ENCODE results near the gene MYRIP.
"Not testable (repeated sequence)": the region's sequence is repeated elsewhere in the genome, so short reads cannot be mapped to it uniquely, and the experiment has no call there.

Gene MYRIP

DNA sequence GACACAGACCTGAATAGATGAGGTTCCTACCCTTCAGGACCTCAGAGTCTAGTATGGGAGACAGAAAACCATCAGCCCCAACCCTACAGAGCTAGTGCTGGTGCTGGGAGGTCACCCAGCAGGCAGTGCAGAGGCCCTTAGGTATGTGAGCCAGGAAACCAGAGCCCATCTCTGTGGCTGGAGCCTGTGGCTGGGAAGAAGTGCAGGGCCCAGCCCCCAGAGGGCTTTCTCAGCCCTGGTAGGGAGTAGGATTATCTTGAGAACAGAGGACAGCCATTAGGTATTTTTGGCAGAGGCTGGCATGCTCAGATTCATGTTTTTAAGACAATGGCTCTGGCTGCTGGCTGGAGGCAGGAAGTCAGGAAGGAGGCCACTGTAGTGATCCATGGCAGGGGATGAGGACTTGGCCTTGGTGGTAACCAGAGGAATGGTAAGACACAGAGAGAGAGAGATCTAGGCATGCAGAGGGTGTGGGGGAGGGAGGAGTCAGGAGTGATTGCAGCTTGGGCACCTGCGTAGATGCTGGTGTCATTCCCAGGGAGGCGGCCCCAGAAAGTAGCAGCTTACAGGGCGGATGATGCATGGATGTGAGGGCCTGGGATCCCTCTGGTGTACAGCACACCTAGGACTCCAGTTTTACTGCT, 279.2 kb downstream of the MYRIP start:
- DNase-seq = no peak

DNA sequence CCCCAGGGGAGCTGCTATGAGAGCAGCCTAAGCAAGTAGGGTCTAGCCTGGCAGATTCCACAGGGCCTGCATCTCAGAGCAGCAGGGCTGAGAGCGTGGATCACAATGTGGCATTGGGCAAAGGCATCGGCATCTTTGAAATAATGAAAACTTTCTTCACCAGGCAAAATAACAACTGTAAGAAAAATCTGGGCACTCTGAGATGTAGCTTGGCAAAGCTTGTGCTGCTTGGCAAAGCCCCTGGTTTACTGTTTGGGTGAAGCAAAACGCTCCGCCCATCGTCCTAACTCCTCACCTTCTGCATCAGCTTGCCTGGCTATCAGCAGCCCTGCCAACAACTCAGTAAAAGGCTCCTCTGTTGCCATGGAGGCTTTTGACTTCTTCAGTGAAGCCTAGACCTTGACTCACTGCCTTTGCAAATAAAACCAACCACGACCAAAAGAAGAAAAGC, 287.3 kb downstream of the MYRIP start:
- no peak for DNase-seq

DNA sequence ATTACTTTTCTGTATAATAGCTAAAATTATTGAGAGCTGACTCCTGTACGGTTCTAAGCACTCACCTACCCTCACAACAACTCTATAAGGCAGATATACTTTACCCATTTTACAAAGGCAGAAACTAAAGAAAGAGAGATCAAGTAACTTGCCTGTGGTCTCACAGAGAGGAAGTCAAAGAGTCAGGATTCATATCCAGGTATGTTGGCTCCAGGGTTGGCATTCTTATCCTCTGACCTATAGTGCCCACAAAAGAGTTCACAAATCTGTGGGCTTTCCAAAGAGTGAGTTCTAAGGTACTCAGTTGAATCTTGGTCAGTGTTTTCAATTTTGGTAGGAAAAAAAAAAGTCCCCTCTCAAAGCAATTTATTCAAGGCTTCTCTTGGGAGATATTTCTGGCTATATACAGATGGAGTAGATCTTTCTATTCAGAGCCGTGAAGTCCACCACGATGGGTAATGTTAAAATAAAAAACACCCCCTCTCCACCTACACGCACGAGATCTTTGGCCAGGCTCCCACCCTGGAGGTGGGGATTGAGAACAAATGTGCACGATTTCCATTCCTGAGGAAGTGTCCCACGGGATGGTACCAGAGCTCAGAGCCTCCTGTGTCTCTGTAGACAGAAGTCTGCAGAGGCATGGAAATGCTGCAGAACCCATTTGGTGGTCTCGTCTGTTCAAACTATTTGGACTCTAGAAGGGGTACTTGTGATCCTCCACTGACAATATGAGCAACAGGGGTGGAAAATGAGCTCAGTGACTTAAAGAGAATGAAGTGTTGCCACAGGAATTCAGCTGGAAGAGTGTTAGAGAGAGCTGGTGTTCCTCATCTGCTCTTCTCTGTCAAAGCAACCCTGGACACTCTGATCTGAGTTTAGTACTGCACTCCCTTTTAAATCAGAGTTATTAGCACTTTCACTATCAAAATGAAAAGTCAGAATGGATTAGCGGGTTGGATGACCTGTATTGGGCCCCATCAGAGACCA, 288.0 kb downstream of the MYRIP start:
- no peak for DNase-seq

DNA sequence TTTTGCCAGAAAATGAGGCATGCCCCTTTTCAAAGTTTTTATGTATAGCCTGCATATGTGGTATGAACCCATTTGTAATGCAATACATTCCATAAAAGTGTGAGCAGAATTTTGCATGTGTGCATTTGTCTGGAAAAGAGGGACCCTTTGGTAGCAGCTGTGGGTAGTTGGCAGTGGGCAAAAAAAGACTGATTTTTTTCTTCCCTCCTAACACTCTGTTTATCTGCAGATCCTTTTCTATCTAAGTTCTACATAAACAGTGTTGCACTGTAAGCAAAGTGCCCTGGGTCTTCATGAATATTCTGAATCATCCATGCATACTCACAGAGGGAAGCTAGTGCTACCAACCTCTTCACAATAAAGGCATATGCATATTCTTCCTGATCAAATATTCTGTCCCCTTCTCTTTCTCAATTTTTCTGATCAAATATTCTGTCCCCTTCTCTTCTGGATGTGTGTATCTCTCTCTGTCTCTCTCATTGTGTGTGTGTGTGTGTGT, 288.9 kb downstream of the MYRIP start:
- DNase-seq = no peak

DNA sequence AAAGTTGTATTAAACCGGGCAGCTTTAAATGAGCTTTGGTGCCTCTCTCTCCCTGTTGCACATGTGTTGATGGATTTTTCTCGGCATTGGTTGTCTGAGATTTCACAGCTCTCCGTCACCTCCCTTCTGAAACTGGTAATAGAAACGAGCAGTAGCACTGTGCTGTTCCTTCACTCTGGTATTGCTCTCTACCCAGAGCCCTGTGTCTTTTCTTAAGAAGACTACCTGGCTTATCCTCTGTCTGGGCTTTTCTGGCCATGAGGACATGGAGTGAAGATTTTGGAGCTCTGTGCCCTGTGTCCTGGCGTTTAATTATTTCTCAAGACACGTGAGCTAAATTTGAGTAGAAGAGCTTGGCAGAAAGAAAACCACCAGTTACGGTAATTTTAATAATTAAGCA, 290.5 kb downstream of the MYRIP start:
- DNase-seq = no peak

DNA sequence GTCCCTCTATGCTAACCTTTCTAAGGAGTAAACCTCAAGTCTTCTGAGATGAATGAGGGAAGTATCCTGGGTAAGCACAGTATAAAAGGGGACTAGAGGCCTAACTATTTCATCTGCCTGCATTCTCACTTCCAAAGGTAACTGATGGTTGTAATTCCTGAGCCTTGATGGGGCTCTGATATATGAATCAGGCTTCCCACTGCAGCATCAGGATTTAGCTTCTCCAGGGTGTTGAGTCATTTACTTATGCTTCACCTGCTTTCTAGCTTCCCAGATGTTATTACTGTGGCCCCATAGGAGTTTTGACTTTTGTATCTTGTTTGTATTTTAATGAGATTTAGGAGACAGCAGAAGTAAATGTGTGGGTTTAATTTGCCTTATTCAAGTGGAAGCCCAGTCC, 292.8 kb downstream of the MYRIP start:
- no peak for DNase-seq

DNA sequence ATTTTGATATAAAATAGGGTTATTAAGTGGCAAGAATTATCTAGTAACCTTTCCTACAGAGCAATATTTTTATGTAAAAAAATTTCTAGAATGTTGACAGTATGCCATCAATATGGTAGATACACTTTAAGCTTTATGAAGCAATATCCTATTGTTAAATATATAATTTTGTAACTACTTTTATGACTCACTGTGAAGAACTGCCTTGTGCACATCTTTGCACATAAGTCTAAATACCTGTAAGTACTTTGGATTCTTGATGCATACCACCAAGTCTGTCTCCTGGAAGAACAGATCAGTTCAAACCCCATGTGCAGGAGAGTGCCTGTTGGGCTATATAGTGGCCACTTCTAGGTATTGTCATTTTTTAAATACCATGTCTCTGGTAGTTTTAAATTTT, 294.4 kb downstream of the MYRIP start:
- no peak for DNase-seq

DNA sequence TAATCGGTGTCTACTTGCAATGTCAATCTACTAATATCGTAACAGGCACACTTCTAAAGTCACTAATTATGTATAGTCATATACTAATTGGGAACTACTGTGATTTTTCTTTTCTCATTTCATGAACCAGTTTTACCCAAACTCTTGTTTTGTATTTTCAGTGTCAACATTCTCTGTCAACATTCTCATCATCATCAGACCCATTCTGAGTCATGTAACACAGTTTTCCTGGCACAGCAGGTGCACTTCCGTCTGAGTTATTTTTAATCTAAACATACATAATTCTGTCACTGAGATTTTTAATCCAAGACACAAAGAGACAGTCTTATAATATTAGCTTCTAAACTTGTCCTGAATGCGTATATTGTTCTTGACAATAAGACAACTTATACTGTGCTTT, 295.0 kb downstream of the MYRIP start:
- DNase-seq = no peak

DNA sequence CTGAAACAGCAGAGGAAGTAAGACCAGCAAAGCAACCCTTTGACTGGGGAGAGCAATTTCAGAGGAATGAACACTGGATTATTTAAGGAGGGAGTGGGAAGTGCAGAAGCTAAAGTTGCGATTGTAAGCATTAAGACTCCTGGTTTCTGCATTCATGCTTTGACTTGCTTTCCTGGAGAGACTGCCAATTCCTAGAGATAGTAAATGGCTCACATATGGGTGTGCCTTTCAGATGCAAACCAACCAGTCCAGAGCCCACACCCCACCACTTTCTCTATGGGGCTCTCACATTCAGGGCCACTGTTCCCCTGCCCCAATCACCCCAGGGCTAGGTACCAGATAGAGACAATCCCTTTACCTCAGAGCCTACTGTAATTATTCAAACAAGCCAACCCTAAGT, 299.2 kb downstream of the MYRIP start:
- no peak for DNase-seq

DNA sequence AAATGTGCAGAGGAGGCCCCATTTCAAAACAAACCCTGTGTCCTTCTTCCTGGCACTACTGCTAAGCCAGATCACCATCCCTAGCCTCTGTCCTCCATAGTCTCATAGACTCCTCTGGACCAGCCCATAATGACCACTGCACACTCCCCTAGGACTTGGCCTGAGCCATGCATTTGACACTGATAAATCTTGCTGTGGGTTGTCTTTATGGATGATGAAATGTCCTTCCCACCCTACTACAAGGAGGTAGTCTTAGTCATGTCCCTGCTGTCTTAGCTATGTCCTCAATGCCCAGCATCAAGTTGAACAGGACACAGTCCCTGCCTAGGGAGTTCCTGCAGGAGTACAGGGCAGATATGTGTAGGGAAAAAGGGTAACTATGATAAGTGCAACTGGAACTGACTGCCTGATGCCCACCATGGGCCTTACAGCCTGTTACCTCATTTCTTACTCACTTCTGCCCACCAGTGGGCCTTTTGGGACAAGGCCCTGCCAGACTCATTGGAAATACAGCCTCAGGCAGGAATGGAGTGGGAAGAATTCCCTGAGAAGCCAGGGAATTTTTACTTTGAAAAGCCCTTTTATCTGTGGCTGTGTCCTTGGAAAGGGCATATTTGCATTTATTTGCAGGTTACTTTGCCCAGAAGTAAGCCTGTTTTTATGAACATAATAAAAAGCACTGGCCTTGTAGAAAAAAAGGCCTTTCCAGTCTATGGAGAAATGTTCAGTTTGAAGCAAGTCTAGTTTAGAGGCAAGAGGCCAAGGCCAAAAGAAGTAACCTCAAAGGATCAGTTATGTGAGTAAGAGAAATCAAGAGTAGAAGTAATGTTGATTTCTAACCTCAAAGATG, 300.5 kb downstream of the MYRIP start:
- DNase-seq = no peak

DNA sequence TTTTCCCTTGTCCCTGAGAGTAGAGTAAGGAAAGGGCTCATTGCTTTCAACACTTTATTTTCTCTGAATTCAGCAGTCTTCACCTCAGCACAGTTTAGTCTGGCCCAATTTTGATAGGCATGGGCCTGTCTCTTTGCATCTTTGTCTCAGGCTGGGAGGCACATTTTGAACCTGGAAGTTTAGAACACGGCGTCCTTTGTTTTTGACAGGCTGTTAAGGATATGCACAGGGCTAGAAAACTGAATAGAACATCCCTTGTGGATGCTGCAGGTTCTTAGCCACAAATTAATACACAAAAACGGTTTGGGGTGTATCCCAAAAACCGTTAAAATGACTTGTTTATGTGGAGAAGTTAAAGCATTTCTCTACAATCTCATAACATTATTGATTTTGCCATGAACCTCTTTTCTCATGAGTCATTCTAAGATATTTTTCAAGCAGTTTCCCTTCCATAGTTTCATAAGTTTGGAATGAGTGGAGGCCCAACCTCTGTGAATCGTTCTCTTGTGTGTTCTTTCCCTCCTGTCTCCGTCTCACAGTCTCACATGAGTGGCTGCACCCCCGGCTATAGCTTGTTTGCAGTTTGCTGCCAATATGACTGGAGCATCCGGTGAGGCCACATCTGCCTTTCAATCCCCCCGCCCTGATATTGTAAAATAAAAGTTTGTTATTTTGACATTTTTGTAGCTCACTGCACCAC, 307.2 kb downstream of the MYRIP start:
- DNase-seq = no peak

DNA sequence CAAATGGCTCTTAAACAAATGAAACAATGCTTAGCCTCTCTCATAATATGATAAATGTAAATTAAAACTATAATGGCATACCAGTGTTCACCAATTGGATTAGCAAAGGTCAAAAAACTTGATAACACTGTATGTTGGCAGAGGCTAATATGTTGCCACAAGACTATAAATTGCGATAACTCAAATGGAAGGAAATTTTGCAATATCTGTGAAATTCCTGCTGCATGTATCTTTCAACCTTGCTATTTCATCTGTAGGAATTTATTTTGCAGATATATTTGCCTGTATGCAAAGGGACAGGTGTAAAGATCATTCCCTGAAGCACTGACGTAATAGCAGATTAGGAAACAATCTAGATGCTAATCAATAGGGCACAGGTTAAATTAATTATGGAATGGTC, 308.7 kb downstream of the MYRIP start:
- no peak for DNase-seq

DNA sequence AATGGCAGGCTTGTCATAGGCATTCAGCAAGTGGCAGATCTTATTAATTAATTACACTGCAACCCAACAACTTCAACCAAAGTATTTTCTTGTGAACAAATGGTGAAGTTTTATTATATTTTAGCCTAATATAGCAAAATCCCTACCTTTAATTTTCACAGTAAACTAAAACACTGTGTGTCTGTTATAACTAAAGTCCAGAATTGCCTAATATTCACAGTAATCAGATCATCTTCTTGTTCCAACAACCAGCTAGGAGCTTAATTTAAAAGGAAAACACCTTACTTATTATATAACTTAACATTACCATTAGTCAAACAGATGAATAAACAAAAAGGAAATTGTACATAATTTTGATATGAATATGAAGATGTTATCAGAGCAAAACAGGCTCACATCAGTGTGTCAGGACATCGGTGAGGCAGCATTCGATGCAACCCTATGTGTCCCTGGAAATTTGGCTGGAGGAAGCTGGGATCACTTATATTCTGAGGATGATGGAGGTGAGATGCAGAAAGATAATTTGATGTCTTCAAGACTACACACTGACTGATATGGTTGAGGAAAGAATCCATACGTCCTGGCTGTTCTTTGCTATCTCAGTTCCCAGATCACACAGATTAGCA, 310.8 kb downstream of the MYRIP start:
- DNase-seq = no peak

DNA sequence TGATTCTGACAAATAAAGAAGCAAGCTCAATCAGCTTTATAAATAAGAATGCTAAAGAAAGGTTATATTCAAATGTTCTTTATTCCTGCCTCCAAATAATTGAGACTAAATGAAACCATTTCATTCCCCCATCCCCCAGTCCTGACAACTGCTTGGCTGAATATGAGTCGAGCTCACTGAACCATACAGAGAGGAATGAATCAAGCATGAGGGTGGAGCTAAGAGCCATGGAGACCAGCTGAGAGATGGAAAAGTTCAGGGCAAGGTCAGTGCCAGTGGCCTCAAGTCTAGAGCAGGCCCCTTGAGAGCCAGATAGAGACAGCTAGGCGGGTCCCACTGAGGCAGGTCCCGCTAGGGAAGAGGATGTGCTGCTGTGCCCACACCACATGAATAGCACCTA, 311.4 kb downstream of the MYRIP start:
- no peak for DNase-seq

DNA sequence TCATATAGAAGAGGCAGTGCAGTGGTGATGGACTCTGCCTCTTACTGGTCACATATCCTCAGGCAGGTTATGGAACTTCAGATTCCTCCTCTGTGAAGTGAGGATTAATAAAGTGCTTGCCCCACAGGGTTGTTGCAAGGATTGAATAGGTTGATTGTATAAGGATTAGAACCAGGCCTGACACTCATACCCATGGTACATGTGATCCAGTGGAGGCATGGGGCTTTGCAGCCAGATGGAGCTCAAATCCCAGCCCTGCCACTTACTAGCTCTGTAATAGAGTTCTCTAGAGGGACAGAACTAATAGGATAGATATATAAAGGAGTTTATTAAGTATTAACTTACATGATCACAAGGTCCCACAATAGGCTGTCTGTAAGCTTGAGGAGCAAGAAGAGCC, 315.5 kb downstream of the MYRIP start:
- no peak for DNase-seq

DNA sequence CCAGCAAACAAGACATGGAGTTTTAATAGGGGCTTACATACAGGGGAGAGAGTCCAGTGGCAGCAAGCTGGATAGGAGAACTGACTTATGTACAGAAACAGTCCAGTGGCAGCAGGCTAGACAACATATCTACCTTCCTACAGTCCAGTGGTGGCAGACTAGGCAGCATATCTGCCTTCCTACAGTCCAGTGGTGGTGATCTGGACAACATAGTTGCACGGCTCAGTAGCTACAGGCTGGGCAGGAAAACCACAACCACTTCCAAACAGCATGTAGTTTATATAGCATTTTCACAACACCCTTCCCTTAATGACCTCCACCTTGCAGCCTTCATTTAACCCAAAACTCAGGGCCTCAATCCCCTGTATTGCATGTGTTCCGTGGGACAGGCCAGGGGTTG, 318.8 kb downstream of the MYRIP start:
- DNase-seq = no peak

DNA sequence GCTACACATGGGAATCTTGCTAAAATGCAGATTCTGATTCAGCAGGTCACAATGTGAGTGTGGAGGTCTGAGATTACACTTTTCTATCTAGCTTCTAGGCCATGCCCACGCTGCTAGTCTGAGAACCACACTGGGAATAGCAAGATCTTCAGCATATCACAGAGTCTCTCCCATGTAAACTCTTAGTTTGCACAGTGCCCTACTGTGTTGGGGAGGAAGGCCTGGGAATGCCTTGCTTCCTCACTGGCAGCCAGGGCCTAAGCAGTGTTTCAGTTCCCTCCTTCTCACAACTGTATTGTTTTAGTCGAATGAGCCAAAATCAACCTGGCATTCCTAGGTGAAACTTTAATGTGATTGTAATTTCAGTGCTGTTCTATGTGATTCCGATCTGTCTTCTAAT, 320.1 kb downstream of the MYRIP start:
- no peak for DNase-seq

DNA sequence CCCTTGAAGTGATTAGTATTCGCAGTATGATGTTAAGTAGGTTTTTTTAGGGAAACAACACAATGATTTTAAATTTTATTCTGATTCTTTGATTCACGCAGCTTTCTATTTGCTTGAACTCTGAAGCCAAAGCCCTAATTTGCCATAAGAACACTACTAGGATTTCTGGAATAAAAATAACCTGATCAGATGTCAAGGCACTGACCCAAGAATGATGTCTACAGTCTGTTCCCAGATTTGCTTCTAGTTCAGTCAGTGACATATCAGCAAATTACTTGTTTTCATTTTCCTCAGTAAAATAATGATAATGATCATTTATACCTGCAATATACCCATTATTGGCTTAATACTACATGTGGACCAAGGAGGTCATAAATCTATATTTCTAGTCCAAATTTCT, 320.6 kb downstream of the MYRIP start:
- DNase-seq = no peak

DNA sequence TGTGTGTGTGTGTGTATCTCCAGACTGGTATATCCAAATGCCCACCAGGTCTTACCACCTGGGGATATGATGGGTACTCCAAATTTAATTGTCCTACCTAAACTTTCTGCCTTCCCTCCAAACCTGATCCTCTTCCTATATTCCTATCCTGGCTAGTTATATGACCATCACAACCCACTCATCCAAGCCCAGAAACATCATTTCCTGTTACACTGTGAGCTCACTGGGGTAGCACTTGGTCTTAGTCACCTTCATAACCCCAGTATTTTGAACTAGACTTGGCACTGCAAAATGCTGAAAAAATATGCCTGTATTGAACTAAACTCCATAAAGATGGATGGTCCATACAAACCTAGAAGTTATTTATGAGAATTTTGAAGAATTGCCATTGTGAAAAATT, 321.3 kb downstream of the MYRIP start:
- DNase-seq = no peak

DNA sequence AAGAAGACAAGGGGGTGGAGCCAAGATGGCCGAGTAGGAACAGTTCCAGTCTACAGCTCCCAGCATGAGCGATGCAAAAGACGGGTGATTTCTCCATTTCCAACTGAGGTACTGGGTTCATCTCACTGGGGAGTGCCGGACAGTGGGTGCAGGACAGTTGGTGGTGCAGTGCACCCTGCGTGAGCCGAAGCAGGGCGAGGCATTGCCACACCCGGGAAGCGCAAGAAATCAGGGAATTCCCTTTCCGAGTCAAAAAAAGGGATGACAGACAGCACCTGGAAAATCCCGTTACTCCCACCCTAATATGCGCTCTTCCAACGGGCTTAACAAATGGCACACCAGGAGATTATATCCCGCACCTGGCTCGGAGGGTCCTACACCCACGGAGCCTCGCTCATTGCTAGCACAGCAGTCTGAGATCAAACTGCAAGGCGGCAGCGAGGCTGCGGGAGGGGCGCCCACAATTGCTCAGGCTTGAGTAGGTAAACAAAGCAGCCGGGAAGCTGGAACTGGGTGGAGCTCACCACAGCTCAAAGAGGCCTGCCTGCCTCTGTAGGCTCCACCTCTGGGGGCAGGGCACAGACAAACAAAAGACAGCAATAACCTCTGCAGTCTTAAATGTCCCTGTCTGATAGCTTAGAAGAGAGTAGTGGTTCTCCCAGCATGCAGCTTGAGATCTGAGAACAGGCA, 324.6 kb downstream of the MYRIP start:
- not testable (repeated sequence) for DNase-seq

DNA sequence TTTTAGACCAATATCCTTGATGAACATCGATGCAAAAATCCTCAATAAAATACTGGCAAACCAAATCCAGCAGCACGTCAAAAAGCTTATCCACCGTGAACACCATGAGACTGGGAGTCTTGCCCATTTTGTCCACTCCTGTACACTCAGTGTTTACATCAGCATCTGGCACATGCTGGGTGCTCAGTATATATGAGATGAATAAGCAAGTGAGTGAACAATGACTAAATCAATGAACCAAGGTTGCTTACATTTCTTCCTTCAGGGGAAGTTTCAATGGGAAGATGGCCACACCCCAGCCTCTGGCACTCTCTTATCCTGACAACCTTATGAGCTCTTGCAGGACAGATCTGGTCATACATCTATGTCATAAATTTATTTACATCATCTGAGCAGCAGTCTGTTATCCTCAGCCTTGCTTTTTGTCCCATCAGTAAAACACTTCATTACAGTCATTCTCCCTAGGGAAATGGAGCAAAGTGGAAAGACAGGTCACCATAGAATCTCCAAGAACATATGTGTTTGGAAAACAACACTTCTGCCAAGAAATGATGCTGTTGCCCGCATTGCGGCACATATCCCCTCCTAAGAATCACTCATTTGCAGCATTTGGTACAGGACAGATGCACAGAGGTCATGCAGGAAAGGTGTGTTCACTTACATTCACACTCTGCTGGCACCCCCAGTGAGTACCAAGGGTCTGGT, 328.3 kb downstream of the MYRIP start:
- DNase-seq = no peak
